Lung (tissue), 12 donors: ENCODE data around the gene NAA38. TPM values are rescaled to one million over a fixed set of nuclear protein-coding genes. Genes with fewer than 3 reads are reported as not detected.

Source experiments
- ATAC-seq: fragments of 200-7000 bp; cut with Tn5 transposase; one replicate; pipeline ENCODE4 v1.9.1; 2020; ENCODE audit warnings: moderate number of reproducible peaks; ENCODE audit not compliant: insufficient read depth, low FRiP score
- DNase-seq, 3 donors: peaks; one replicate each; pipeline ENCODE4 v3.0.0-alpha.2; 2013 to 2017
- H3K27ac ChIP-seq, 2 donors: one replicate each; pipeline ENCODE4 v1.5.1; 2013; ENCODE audit warnings: mild to moderate bottlenecking in 2 of 2, moderate library complexity in 2 of 2, control low read depth in 1 of 2, inconsistent platforms in 1 of 2, low read depth in 1 of 2, low read length in 1 of 2
- H3K27me3 ChIP-seq, 3 donors: one replicate each; pipeline ENCODE4 v1.5.1; 2013; ENCODE audit warnings: low read length in 2 of 3; ENCODE audit not compliant: control insufficient read depth in 3 of 3, insufficient read depth in 3 of 3
- H3K36me3 ChIP-seq, 4 donors: one replicate each; pipeline ENCODE4 v1.5.1; 2013; ENCODE audit warnings: low read length in 4 of 4, mild to moderate bottlenecking in 1 of 4, moderate library complexity in 1 of 4; ENCODE audit not compliant: control insufficient read depth in 4 of 4, insufficient read depth in 4 of 4
- H3K4me1 ChIP-seq, 5 donors: one replicate each; pipeline ENCODE4 v1.5.1; 2013; ENCODE audit warnings: low read length in 5 of 5, mild to moderate bottlenecking in 2 of 5, moderate library complexity in 1 of 5; ENCODE audit not compliant: control insufficient read depth in 5 of 5, insufficient read depth in 5 of 5
- H3K4me3 ChIP-seq: one replicate; pipeline ENCODE4 v1.5.1; 2013; ENCODE audit warnings: mild to moderate bottlenecking, control low read depth, moderate library complexity
- H3K9ac ChIP-seq, 2 donors: one replicate each; pipeline ENCODE4 v1.5.1; 2013; ENCODE audit warnings: low read length in 2 of 2, control low read depth in 1 of 2; ENCODE audit not compliant: insufficient read depth in 1 of 2
- H3K9me3 ChIP-seq, 4 donors: one replicate each; pipeline ENCODE4 v1.5.1; 2013; ENCODE audit warnings: low read length in 3 of 4, mild to moderate bottlenecking in 1 of 4, moderate library complexity in 1 of 4; ENCODE audit not compliant: control insufficient read depth in 4 of 4, insufficient read depth in 3 of 4
- CTCF ChIP-seq: IDR thresholded peaks from 2 replicates; pipeline ENCODE4 v1.5.1; 2012; ENCODE audit warnings: mild to moderate bottlenecking; ENCODE audit errors: control extremely low read depth, extremely low read depth
- WGBS, 2 donors: extraction: QIAGEN DNeasy Blood & Tissue Kit; methylation state at CpG; one replicate each; pipeline ENCODE4 v1.1.7; 2013; 5-methylcytosine and 5-hydroxymethylcytosine counted together
- polyA plus RNA-seq, 2 donors: library from polyadenylated mRNA; stranded (reverse); fragments of 200-250 nt; gene quantifications; one replicate each; pipeline ENCODE4 v1.2.1, GENCODE V29; 2013
- total RNA-seq, 2 donors: library from RNA; depleted of rRNA in 1 of 2; stranded (reverse); fragments of >200 nt in 1 of 2; gene quantifications; one replicate each; pipeline ENCODE4 v1.2.1, GENCODE V29; 2014 to 2021
- donor health status: control.
- donor health status: control.
- donor health status: Bipolar disorder and iron deficiency.
- donor health status: healthy.
- donor health status: DM: yes; HTN: yes; CAD: no.

NAA38 gene
- total and polyA plus RNA-seq, 4 donors, result 58.2 to 239 (median 102) TPM

GRCh38 chr17:7893187-7893880 is 36.0 kb upstream of the NAA38 start:
- WGBS, 2 donors, result 87 to 91% methylated on average over 15 of the region's 15 CpGs
- Histone ChIP-seq H3K4me3 (no peak overlapping the region), H3K4me1 (peaks cover 7 to 26% (median 20%) of the 10 kb centered on the region in 5 donors), H3K9ac (no peak overlapping the region), H3K9me3 (no peaks in the 10 kb centered on the region), H3K27me3 (no peaks in the 10 kb centered on the region), H3K36me3 (peaks cover 0 to 63% (median 45%) of the 10 kb centered on the region in 4 donors), H3K27ac (no peak overlapping the region)
- DNase-seq (peak in 2 of 3 donors; percentile 41 to 47), ATAC-seq (no peak)
- TF ChIP-seq CTCF, result no peak

DNA sequence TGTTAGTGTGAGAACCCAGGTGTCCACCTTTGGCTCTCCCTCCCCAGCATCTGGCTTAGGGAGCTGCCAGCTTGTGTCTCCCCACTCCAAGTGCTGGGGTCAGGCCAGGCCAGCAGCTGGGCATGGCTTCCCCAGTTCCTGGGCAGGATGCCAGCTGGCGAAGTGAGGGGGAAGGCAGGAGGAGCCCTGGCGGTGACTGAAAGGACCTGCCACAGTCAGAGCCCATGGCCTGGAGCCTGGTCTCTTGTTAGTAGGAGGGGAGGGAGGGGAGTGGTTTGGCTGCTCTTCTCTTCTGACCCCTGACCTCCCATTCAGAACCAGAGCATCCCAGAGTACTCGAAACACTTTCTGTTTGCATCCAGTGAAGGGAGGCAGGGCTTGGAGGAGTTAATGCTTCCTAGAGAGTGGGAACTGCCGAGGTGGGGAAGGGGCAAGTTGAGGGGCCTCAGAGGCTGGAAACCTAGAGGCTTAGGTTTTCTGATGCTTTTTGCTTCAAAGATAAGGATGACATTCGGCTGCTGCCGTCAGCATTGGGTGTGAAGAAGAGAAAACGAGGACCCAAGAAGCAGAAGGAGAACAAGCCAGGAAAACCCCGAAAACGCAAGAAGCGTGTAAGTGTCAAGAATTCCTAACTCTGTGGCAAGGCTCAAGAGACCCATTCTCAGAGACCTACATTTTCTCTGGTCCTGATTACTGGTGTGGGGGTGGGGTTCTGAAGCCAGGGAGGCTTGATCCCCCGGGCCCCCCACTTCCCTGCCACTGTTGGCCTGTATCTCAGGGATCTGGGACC is 32.0 kb upstream of the NAA38 start:
- Histone ChIP-seq H3K4me1 (peaks cover 15 to 44% (median 22%) of the 10 kb centered on the region in 5 donors), H3K36me3 (peaks cover 0 to 34% (median 22%) of the 10 kb centered on the region in 4 donors), H3K27ac (peak overlapping the region; percentile 86 to 93), H3K4me3 (no peak overlapping the region), H3K9ac (peak overlapping the region in 1 of 2 donors; percentile 79), H3K27me3 (no peaks in the 10 kb centered on the region), H3K9me3 (no peaks in the 10 kb centered on the region)
- TF ChIP-seq CTCF, result peak; percentile 15
- ATAC-seq, result peak; percentile 31
- DNase-seq, result peak; percentile 97 to 98 (median 98)
- 22 to 32% methylated on average over 11 of the region's 11 CpGs for WGBS, 2 donors

GRCh38 chr17:7888184-7888920 is 31.0 kb upstream of the NAA38 start, which contains the start of gene CHD3:
Gene CHD3, plus strand, starts transcription at chr17:7888789. Its CDS starts 212 bp downstream, at chr17:7889001.
- H3K9ac ChIP-seq, result peak within 1 kb of the TSS; percentile 8 to 79
- peak within 1 kb of the TSS; percentile 86 to 93 for H3K27ac ChIP-seq
- DNase-seq (peak in 2 of 3 donors; percentile 72 to 76), ATAC-seq (no peak)
- TF ChIP-seq CTCF, result no peak
- peaks cover 15 to 50% (median 22%) of the 10 kb centered on the region in 5 donors for H3K4me1 ChIP-seq
- H3K27me3 ChIP-seq, result no peaks in the 10 kb centered on the region
- H3K36me3 ChIP-seq, result peaks cover 0 to 24% (median 12%) of the 10 kb centered on the region in 4 donors
- no peak within 1 kb of the TSS for H3K4me3 ChIP-seq
- no peaks in the 10 kb centered on the region for H3K9me3 ChIP-seq
- 28 to 34% methylated on average over 18 of the region's 18 CpGs for WGBS, 2 donors
